ENCODE results near the gene TMOD1. TPM values are rescaled to one million over a fixed set of nuclear protein-coding genes. Genes with fewer than 3 reads are reported as not detected.

The TMOD1 gene
- total RNA-seq, 1 donor from 2014 or later, result 1.9 TPM

DNA sequence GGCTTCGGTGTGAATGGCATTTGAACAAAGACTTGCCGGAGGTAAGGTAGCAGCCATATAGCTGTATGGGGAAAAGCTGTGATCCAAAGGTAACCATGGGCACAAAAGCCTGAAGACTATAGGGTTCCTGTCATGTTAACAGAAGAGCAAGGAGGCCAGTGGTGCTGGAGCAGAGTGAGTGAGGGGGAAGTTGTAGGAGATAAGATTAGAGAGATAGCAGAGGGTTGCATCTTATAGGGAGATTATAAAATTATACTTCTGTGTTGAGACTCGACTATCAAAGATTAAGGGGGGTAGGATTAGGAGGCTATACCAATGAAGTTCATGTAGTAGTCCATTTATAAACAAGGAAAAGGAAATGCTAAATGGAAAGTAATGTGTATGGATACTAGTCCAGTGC, 135.4 kb downstream of the TMOD1 start:
- POLR2A ChIA-PET, result no interaction called here
- ATAC-seq (ENCODE audit: low read depth) (no peak), DNase-seq (no peak)
- TF ChIP-seq, protein P1, sequence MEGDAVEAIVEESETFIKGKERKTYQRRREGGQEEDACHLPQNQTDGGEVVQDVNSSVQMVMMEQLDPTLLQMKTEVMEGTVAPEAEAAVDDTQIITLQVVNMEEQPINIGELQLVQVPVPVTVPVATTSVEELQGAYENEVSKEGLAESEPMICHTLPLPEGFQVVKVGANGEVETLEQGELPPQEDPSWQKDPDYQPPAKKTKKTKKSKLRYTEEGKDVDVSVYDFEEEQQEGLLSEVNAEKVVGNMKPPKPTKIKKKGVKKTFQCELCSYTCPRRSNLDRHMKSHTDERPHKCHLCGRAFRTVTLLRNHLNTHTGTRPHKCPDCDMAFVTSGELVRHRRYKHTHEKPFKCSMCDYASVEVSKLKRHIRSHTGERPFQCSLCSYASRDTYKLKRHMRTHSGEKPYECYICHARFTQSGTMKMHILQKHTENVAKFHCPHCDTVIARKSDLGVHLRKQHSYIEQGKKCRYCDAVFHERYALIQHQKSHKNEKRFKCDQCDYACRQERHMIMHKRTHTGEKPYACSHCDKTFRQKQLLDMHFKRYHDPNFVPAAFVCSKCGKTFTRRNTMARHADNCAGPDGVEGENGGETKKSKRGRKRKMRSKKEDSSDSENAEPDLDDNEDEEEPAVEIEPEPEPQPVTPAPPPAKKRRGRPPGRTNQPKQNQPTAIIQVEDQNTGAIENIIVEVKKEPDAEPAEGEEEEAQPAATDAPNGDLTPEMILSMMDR (IDR thresholded peaks at IDR 0.05), result no peak
- peaks cover 36% of the 10 kb centered on the region for H3K36me3 Mint-ChIP-seq (ENCODE audit: low read depth)
- H3K27ac Mint-ChIP-seq, result no peak overlapping the region
- H3K27me3 Mint-ChIP-seq, result no peaks in the 10 kb centered on the region
- CTCF ChIA-PET, result no interaction called here
- no peaks in the 10 kb centered on the region for H3K9me3 Mint-ChIP-seq
- no peak overlapping the region for H3K4me3 Mint-ChIP-seq
- peaks cover 58% of the 10 kb centered on the region for H3K4me1 Mint-ChIP-seq
- intact Hi-C loops (cut with micrococcal nuclease), result loop anchor here (10.0 kb wide), 4 partner anchors 468 to 1158 kb away; partner anchors contain the start of genes ANKS6, PRXL2C and ZNF510

DNA sequence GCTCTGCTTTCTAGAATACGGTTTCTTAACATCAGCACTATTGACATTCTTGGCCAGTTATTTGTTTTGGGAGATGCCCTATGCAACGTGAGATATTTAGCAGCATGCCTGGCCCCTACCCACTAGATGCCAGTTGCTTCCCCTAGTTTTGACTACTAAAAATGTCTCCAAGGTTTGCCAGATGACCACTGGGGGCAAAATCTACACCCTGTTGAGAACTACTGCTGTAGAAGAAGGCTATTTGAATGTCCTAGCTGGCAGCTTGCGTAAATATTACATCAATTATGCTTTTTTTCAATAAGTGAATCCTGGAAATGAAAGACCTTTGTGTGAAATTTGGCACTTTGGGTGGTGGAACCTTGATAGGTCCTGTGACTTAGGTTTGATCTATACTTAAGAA, 137.2 kb downstream of the TMOD1 start:
- no peak for ATAC-seq (ENCODE audit: low read depth)
- intact Hi-C loops (cut with micrococcal nuclease), result loop anchor here (10.0 kb wide), 4 partner anchors 466 to 1156 kb away; partner anchors contain the start of genes ANKS6, PRXL2C and ZNF510
- Mint-ChIP-seq H3K9me3 (no peaks in the 10 kb centered on the region), H3K27ac (no peak overlapping the region), H3K4me3 (no peak overlapping the region), H3K27me3 (no peaks in the 10 kb centered on the region), H3K36me3 (ENCODE audit: low read depth) (peaks cover 42% of the 10 kb centered on the region), H3K4me1 (peaks cover 50% of the 10 kb centered on the region)
- ChIA-PET CTCF (no interaction called here), POLR2A (interaction anchor here (1.2 kb wide), 1 partner anchor 11 kb away, joined by 3 read pairs; no protein-coding TSS in a partner anchor)
- TF ChIP-seq, protein P1 (IDR thresholded peaks at IDR 0.05), result no peak
- no peak for DNase-seq

DNA sequence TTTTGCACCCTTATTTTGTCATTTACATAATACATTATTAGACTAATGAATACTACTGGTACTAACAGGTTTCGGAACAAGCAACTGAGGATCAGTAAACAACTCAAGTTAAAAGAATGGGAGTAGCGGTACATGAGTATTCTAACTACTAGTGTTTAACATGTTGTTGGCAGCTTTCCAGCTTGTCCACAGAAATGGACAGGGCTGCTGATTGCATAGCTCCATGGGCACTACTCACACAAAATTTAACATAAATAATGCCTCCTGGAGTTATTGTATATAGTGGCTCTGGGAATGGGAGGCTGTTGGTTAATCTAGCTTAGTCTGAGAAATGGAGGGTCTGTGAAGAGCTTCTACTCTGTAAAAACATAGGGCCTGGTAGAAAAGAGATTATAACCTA, 138.9 kb downstream of the TMOD1 start:
- TF ChIP-seq, protein P1 (IDR thresholded peaks at IDR 0.05), result no peak
- intact Hi-C loops (cut with micrococcal nuclease), result no loop called here
- CTCF ChIA-PET, result interaction anchor here (1.5 kb wide), 1 partner anchor 25 kb away, joined by 5 read pairs; no protein-coding TSS in a partner anchor
- peaks cover 49% of the 10 kb centered on the region for H3K36me3 Mint-ChIP-seq (ENCODE audit: low read depth)
- H3K27ac Mint-ChIP-seq, result no peak overlapping the region
- H3K27me3 Mint-ChIP-seq, result no peaks in the 10 kb centered on the region
- no peak overlapping the region for H3K4me3 Mint-ChIP-seq
- DNase-seq (no peak), ATAC-seq (ENCODE audit: low read depth) (no peak)
- POLR2A ChIA-PET, result no interaction called here
- H3K9me3 Mint-ChIP-seq, result no peaks in the 10 kb centered on the region
- H3K4me1 Mint-ChIP-seq, result peaks cover 37% of the 10 kb centered on the region

DNA sequence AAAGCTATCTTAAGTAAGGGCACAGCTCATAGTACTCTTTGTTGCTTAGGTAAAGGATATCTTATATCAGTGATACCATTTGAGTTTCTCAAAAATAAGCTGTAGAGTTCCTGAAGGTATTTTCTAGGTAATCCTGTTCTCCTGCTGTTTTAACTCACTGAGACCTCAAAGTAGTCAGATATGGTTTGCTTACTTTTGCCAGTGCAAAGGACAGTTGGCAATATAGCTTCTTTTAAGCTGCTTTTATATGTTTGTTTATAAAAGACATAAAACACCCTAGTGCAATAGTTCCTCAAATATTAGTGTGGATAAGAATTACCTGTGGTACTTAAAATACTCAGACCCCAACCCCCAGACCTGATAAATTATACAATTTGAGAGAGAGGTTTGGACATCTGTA, 144.3 kb downstream of the TMOD1 start:
- ChIA-PET POLR2A (interaction anchor here (1.4 kb wide), 2 partner anchors 12 to 51 kb away, joined by 3 to 4 read pairs; partner anchors contain the start of genes NCBP1, TSTD2 and XPA), CTCF (interaction anchor here (0.9 kb wide), 1 partner anchor 17 kb away, joined by 3 read pairs; no protein-coding TSS in a partner anchor)
- H3K4me1 Mint-ChIP-seq, result no peaks in the 10 kb centered on the region
- no peak overlapping the region for H3K27ac Mint-ChIP-seq
- H3K36me3 Mint-ChIP-seq (ENCODE audit: low read depth), result peaks cover 76% of the 10 kb centered on the region
- ATAC-seq (ENCODE audit: low read depth) (no peak), DNase-seq (no peak)
- H3K4me3 Mint-ChIP-seq, result no peak overlapping the region
- TF ChIP-seq, protein P1 (IDR thresholded peaks at IDR 0.05), result no peak
- intact Hi-C loops (cut with micrococcal nuclease), result no loop called here
- H3K27me3 Mint-ChIP-seq, result no peaks in the 10 kb centered on the region
- H3K9me3 Mint-ChIP-seq, result no peaks in the 10 kb centered on the region

DNA sequence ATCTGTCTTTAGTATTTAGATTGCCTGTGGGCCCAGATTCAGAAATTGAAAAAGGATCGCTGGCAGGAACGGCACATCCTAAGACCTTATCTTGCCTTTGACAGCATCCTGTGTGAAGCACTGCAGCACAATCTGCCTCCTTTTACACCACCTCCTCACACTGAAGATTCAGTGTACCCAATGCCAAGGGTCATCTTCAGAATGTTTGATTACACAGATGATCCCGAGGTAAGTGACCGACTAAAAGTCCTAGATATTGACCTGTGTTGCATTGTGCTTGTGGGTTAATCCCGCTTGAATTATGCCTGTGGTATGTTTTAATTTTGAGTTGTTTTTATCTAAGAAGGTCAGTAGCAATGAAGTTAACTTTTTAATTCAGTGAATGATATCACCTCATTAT, 146.5 kb downstream of the TMOD1 start:
- Mint-ChIP-seq H3K36me3 (ENCODE audit: low read depth) (peaks cover 73% of the 10 kb centered on the region), H3K27me3 (no peaks in the 10 kb centered on the region), H3K4me1 (no peaks in the 10 kb centered on the region), H3K4me3 (no peak overlapping the region), H3K9me3 (no peaks in the 10 kb centered on the region), H3K27ac (no peak overlapping the region)
- no peak for DNase-seq
- intact Hi-C loops (cut with micrococcal nuclease), result no loop called here
- ChIA-PET CTCF (no interaction called here), POLR2A (no interaction called here)
- no peak for ATAC-seq (ENCODE audit: low read depth)
- TF ChIP-seq, protein P1 (IDR thresholded peaks at IDR 0.05), result no peak

Other genes starting within 250 kb of the TMOD1 start
- gene CCDC180, start 194.0 kb upstream of the TMOD1 start, total RNA-seq, result 4.0 and 4.5 TPM in 2 replicates
- gene TDRD7, start 89.6 kb upstream of the TMOD1 start, total RNA-seq, result 13.7 and 14.7 TPM in 2 replicates
- 18.0 and 21.6 TPM in 2 replicates for gene TSTD2, start 131.7 kb downstream of the TMOD1 start, total RNA-seq
- 31.3 and 36.3 TPM in 2 replicates for gene NCBP1, start 132.2 kb downstream of the TMOD1 start, total RNA-seq
- 14.4 and 18.1 TPM in 2 replicates for gene XPA, start 195.7 kb downstream of the TMOD1 start, total RNA-seq